ENCODE measurements around the gene ARHGAP24.

DNA sequence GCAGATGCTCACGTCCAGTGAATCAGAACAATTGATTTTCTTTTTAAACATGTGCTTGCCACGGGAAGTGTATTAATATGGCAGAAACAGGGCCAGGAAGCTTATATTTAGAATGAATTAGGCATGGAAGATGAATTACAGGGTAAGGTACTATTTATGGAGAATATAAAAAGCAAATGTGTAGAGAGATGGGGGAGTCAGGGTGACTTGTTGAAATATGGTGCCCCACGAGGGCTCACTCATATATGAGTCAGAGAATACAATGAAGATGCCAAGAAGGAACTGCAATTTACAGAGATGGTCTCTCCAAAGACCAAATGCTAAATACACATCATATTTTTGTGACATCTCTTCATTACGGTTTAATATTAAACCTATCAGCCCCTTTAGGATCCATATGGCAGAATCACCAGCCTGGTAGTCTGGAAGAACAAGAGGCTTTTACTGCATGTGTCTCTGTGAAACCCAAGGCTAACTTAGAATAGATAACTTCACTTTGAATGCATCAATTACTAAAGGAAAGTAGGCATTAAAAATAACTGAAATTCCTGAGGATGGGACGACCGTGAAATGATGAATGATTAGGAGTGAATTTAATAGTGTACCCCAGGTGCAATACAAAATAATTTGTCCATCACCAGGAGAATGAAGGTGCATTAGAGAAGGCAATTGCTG lies 385.3 kb downstream of the ARHGAP24 start:
- TF ChIP-seq, protein P1, sequence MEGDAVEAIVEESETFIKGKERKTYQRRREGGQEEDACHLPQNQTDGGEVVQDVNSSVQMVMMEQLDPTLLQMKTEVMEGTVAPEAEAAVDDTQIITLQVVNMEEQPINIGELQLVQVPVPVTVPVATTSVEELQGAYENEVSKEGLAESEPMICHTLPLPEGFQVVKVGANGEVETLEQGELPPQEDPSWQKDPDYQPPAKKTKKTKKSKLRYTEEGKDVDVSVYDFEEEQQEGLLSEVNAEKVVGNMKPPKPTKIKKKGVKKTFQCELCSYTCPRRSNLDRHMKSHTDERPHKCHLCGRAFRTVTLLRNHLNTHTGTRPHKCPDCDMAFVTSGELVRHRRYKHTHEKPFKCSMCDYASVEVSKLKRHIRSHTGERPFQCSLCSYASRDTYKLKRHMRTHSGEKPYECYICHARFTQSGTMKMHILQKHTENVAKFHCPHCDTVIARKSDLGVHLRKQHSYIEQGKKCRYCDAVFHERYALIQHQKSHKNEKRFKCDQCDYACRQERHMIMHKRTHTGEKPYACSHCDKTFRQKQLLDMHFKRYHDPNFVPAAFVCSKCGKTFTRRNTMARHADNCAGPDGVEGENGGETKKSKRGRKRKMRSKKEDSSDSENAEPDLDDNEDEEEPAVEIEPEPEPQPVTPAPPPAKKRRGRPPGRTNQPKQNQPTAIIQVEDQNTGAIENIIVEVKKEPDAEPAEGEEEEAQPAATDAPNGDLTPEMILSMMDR (conservative IDR thresholded peaks at IDR 0.05 in 1 of 2, IDR thresholded peaks at IDR 0.05 in 1 of 2; ENCODE audit: extremely low read depth in 1 of 2, insufficient read depth in 1 of 2, low read depth in 1 of 2, low read length in 2 of 2) = no peak
- TF ChIP-seq EZH2 (IDR thresholded peaks at IDR 0.05; ENCODE audit: borderline replicate concordance, low read length) = no peak

All from mammary epithelial cell (primary cell).